GM12891 (cell line): ENCODE results near the gene TSPAN2.

Source experiments
- PAX5 ChIP-seq: IDR thresholded peaks from 2 replicates; pipeline ENCODE4 v1.6.1; 2011; ENCODE audit warnings: low read length, moderate library complexity, mild to moderate bottlenecking; ENCODE audit not compliant: insufficient read depth, severe bottlenecking
- POLR2A ChIP-seq: IDR thresholded peaks from 2 replicates; pipeline ENCODE4 v1.6.1; 2011; ENCODE audit warnings: low read depth, low read length, control low read depth
- POLR2AphosphoS5 ChIP-seq: IDR thresholded peaks from 2 replicates; pipeline ENCODE4 v1.6.1; 2011; ENCODE audit warnings: low read depth, low read length, control low read depth
- TAF1 ChIP-seq: IDR thresholded peaks from 2 replicates; pipeline ENCODE4 v1.6.1; 2011; ENCODE audit warnings: low read depth, low read length, control low read depth

GRCh38 chr1:115118086-115118485 is 28.8 kb upstream of the TSPAN2 start:
- TF ChIP-seq POLR2A (no peak), POLR2AphosphoS5 (no peak), TAF1 (no peak), PAX5 (no peak)
